IMR-90 (cell line): ENCODE measurements around the gene FAM47E. TPM values are rescaled to one million over a fixed set of nuclear protein-coding genes. Genes with fewer than 3 reads are reported as not detected.

Experiments used
- ATAC-seq: fragments of 200-7000 bp; cut with Tn5 transposase; 2 replicates; pipeline ENCODE4 v1.9.1; 2020; ENCODE audit warnings: low read depth, mild to moderate bottlenecking, moderate library complexity
- BruUV-seq: library from RNA; stranded (reverse); fragments of 400-500 nt; replicated peaks from 2 replicates; lab custom pipeline; 2021; lab: Mats Ljungman, UMichigan
- CTCF ChIA-PET: fragments of 300-600 bp; formaldehyde crosslinking; extraction: SDS; loops from one replicate; lab custom pipeline; 2021; ENCODE audit warnings: antibody characterized with exemption; lab: Yijun Ruan, JAX
- POLR2A ChIA-PET: fragments of 300-600 bp; sonication (Branson Sonifier 250); formaldehyde crosslinking; loops from one replicate; lab custom pipeline; 2022; ENCODE audit warnings: antibody characterized with exemption; ENCODE audit not compliant: unreplicated experiment; lab: Charles Lee
- DNase-seq: peaks from one replicate; pipeline ENCODE4 v3.0.0; 2013
- H2AFZ ChIP-seq: replicated peaks from 2 replicates; pipeline ENCODE3; 2013; ENCODE audit warnings: low read length, mild to moderate bottlenecking; ENCODE audit not compliant: poor library complexity
- H2AK5ac ChIP-seq: 2 replicates; pipeline ENCODE4 v1.6.1; 2013; ENCODE audit warnings: low read depth, low read length, inconsistent platforms
- H2AK9ac ChIP-seq: replicated peaks from 2 replicates; pipeline ENCODE3; 2013; ENCODE audit warnings: mild to moderate bottlenecking, low read depth, low read length, moderate library complexity; ENCODE audit not compliant: poor library complexity
- H2BK120ac ChIP-seq: 2 replicates; pipeline ENCODE4 v1.6.1; 2013; ENCODE audit warnings: low read depth, low read length, inconsistent platforms
- H2BK15ac ChIP-seq: 3 replicates; pipeline ENCODE4 v1.6.1; 2013; ENCODE audit warnings: low read depth, low read length, inconsistent platforms
- H2BK20ac ChIP-seq: 2 replicates; pipeline ENCODE4 v1.6.1; 2013; ENCODE audit warnings: low read depth, mild to moderate bottlenecking, inconsistent platforms, low read length, moderate library complexity
- H2BK5ac ChIP-seq: 2 replicates; pipeline ENCODE4 v1.6.1; 2013; ENCODE audit warnings: mild to moderate bottlenecking, low read depth, low read length, inconsistent platforms; ENCODE audit not compliant: poor library complexity, severe bottlenecking
- H3K14ac ChIP-seq: replicated peaks from 2 replicates; pipeline ENCODE4 v1.6.1; 2013; ENCODE audit warnings: low read depth, low read length, inconsistent platforms
- H3K18ac ChIP-seq: 2 replicates; pipeline ENCODE4 v1.6.1; 2013; ENCODE audit warnings: low read depth, low read length, control low read depth
- H3K23ac ChIP-seq: 2 replicates; pipeline ENCODE4 v1.6.1; 2013; ENCODE audit warnings: low read depth, low read length, inconsistent platforms
- H3K27ac ChIP-seq: 2 replicates; pipeline ENCODE4 v1.5.1; 2013; ENCODE audit warnings: mild to moderate bottlenecking, control low read depth, low read length; ENCODE audit not compliant: insufficient read depth
- H3K27me3 ChIP-seq: 2 replicates; pipeline ENCODE4 v1.6.1; 2013; ENCODE audit warnings: low read length; ENCODE audit not compliant: control insufficient read depth, insufficient read depth
- H3K36me3 ChIP-seq: 2 replicates; pipeline ENCODE4 v1.6.1; 2013; ENCODE audit warnings: low read length, mixed read lengths; ENCODE audit not compliant: control insufficient read depth, insufficient read depth
- H3K4ac ChIP-seq: 2 replicates; pipeline ENCODE4 v1.6.1; 2013; ENCODE audit warnings: low read depth, low read length, inconsistent platforms
- H3K4me1 ChIP-seq: 2 replicates; pipeline ENCODE4 v1.6.1; 2013; ENCODE audit warnings: low read length, mixed read lengths; ENCODE audit not compliant: control insufficient read depth, insufficient read depth
- H3K4me2 ChIP-seq: 2 replicates; pipeline ENCODE4 v1.6.1; 2013; ENCODE audit warnings: low read depth, mild to moderate bottlenecking, control low read depth, low read length, moderate library complexity
- H3K4me3 ChIP-seq: 2 replicates; pipeline ENCODE4 v1.5.1; 2013; ENCODE audit warnings: low read depth, mild to moderate bottlenecking, control low read depth, low read length, moderate library complexity; ENCODE audit not compliant: insufficient read depth
- H3K56ac ChIP-seq: 2 replicates; pipeline ENCODE4 v1.6.1; 2013; ENCODE audit warnings: low read length, inconsistent platforms; ENCODE audit not compliant: insufficient read depth; ENCODE audit errors: extremely low read depth
- H3K79me1 ChIP-seq, 2 experiments: 2 replicates each; pipeline ENCODE4 v1.6.1; 2013; ENCODE audit warnings: low read length in 2 of 2, inconsistent platforms in 1 of 2, low read depth in 1 of 2
- H3K9ac ChIP-seq: 2 replicates; pipeline ENCODE4 v1.6.1; 2013; ENCODE audit warnings: low read depth, low read length, control low read depth
- H3K9me1 ChIP-seq: 2 replicates; pipeline ENCODE4 v1.6.1; 2013; ENCODE audit warnings: low read length, inconsistent platforms; ENCODE audit not compliant: insufficient read depth
- H3K9me3 ChIP-seq: 2 replicates; pipeline ENCODE4 v1.6.1; 2013; ENCODE audit warnings: low read length; ENCODE audit not compliant: control insufficient read depth, insufficient read depth
- H4K20me1 ChIP-seq: 2 replicates; pipeline ENCODE4 v1.6.1; 2013; ENCODE audit warnings: low read length, inconsistent platforms; ENCODE audit not compliant: insufficient read depth
- H4K5ac ChIP-seq: 2 replicates; pipeline ENCODE4 v1.6.1; 2013; ENCODE audit warnings: mild to moderate bottlenecking, low read depth, low read length, control low read depth
- H4K8ac ChIP-seq, 2 experiments: 2 replicates each; pipeline ENCODE4 v1.6.1; 2013; ENCODE audit warnings: low read depth in 2 of 2, low read length in 2 of 2, control low read depth in 1 of 2, inconsistent platforms in 1 of 2
- H4K91ac ChIP-seq: 2 replicates; pipeline ENCODE4 v1.6.1; 2013; ENCODE audit warnings: low read depth, low read length, inconsistent platforms; ENCODE audit not compliant: insufficient read depth
- BHLHE40 ChIP-seq: fragments of 150-350 bp; IDR thresholded peaks from 2 replicates; pipeline ENCODE4 v1.6.1; 2016; ENCODE audit warnings: mild to moderate bottlenecking, low read depth, low read length
- CEBPB ChIP-seq: IDR thresholded peaks from 2 replicates; pipeline ENCODE4 v1.6.1; 2012; ENCODE audit warnings: low read depth, low read length, improper control_type of control experiment
- CHD1 ChIP-seq: IDR thresholded peaks from 2 replicates; pipeline ENCODE4 v1.6.1; 2012; ENCODE audit warnings: low read depth, low read length, improper control_type of control experiment
- CTCF ChIP-seq: conservative IDR thresholded peaks from 2 replicates; pipeline ENCODE4 v1.5.1; 2012; ENCODE audit warnings: mild to moderate bottlenecking, low read depth, low read length, improper control_type of control experiment
- FOS ChIP-seq: fragments of 150-350 bp; IDR thresholded peaks from 2 replicates; pipeline ENCODE4 v1.6.1; 2016; ENCODE audit warnings: low read depth, low read length
- MAFK ChIP-seq: IDR thresholded peaks from 2 replicates; pipeline ENCODE4 v1.6.1; 2012; ENCODE audit warnings: low read depth, low read length, improper control_type of control experiment
- MAZ ChIP-seq: IDR thresholded peaks from 2 replicates; pipeline ENCODE4 v1.6.1; 2012; ENCODE audit warnings: low read depth, mild to moderate bottlenecking, low read length, improper control_type of control experiment, moderate library complexity, borderline replicate concordance
- MXI1 ChIP-seq: IDR thresholded peaks from 2 replicates; pipeline ENCODE4 v1.6.1; 2012; ENCODE audit warnings: low read depth, mild to moderate bottlenecking, low read length, moderate library complexity, borderline replicate concordance
- NFE2L2 ChIP-seq: fragments of 150-350 bp; IDR thresholded peaks from 2 replicates; pipeline ENCODE4 v1.6.1; 2016; ENCODE audit warnings: low read depth, mild to moderate bottlenecking, low read length
- POLR2A ChIP-seq: IDR thresholded peaks from 2 replicates; pipeline ENCODE4 v1.6.1; 2012; ENCODE audit warnings: mild to moderate bottlenecking, low read depth, low read length
- RAD21 ChIP-seq: IDR thresholded peaks from 2 replicates; pipeline ENCODE4 v1.6.1; 2012; ENCODE audit warnings: low read length, improper control_type of control experiment
- RCOR1 ChIP-seq: IDR thresholded peaks from 2 replicates; pipeline ENCODE4 v1.6.1; 2012; ENCODE audit warnings: mild to moderate bottlenecking, low read length, improper control_type of control experiment; ENCODE audit not compliant: insufficient replicate concordance
- RFX5 ChIP-seq: IDR thresholded peaks from 2 replicates; pipeline ENCODE4 v1.8.0; 2012; ENCODE audit warnings: low read depth, mild to moderate bottlenecking, low read length, moderate library complexity
- SMC3 ChIP-seq: fragments of 150-350 bp; IDR thresholded peaks from 2 replicates; pipeline ENCODE4 v1.6.1; 2016; ENCODE audit warnings: low read depth, mild to moderate bottlenecking, antibody characterized with exemption, low read length, moderate library complexity
- USF2 ChIP-seq: fragments of 150-350 bp; IDR thresholded peaks from 2 replicates; pipeline ENCODE4 v1.6.1; 2017; ENCODE audit warnings: mild to moderate bottlenecking, antibody characterized with exemption, low read length, low read depth
- WGBS, 2 experiments: methylation state at CpG; one replicate each; pipeline versions ENCODE4 v1.1.5 to v1.1.7; 2013; ENCODE audit warnings: missing lambda C conversion rate in 2 of 2; ENCODE audit not compliant: insufficient read length in 1 of 2; ENCODE audit errors: extremely low coverage in 2 of 2; 5-methylcytosine and 5-hydroxymethylcytosine counted together
- dilution Hi-C: fragments of 300-500 bp; cut with HindIII; formaldehyde crosslinking; loops from one replicate; pipeline ENCODE4 v1.14.3; 2018; ENCODE audit warnings: low sequenced_read_pairs; ENCODE audit not compliant: unreplicated experiment
- in situ Hi-C: fragments of 300-500 bp; cut with MboI; formaldehyde crosslinking; loops from 3 replicates; pipeline ENCODE4 v1.14.3; 2019; ENCODE audit warnings: low sequenced_read_pairs, inconsistent platforms, mixed read lengths
- intact Hi-C: fragments of 100-400 bp; cut with micrococcal nuclease; formaldehyde crosslinking; loops from 2 replicates; pipeline ENCODE4 v1.10.0; 2022
- polyA plus RNA-seq, 3 experiments: library from polyadenylated mRNA; depleted of rRNA; stranded (reverse); fragments of >200 nt; gene quantifications; 2 replicates each; pipeline ENCODE4 v1.2.3, GENCODE V29; 2012; ENCODE audit warnings: low replicate concordance in 1 of 3
- total RNA-seq: library from RNA; depleted of rRNA; stranded (reverse); fragments of >200 nt; gene quantifications from 2 replicates; pipeline ENCODE4 v1.2.3, GENCODE V29; 2012

FAM47E gene
- total and polyA plus RNA-seq, 2 of the 4 experiments (the other 2 are of a cell fraction): 0.05 TPM; not detected in 1

GRCh38 chr4:76279462-76279861 lies 27.9 kb downstream of the FAM47E start:
- intact Hi-C loops (no loop called here), in situ Hi-C loops (no loop called here), dilution Hi-C loops (no loop called here)
- Histone ChIP-seq H3K27ac (no peak overlapping the region), H3K56ac (no peak overlapping the region), H4K20me1 (no peaks in the 10 kb centered on the region), H3K4me1 (no peaks in the 10 kb centered on the region), H2AK5ac (no peak overlapping the region), H3K9ac (no peak overlapping the region), H2BK120ac (no peak overlapping the region), H3K79me1 (no peaks in the 10 kb centered on the region), H3K4me3 (no peak overlapping the region), H4K91ac (no peak overlapping the region), H3K27me3 (peaks cover 31% of the 10 kb centered on the region), H3K36me3 (no peaks in the 10 kb centered on the region), H2AFZ (no peak overlapping the region), H3K4ac (no peak overlapping the region), H3K9me3 (no peaks in the 10 kb centered on the region), H4K8ac (no peak overlapping the region), H3K23ac (no peak overlapping the region), H3K4me2 (no peak overlapping the region), H3K18ac (no peak overlapping the region), H2BK20ac (no peak overlapping the region), H3K9me1 (peaks cover 2% of the 10 kb centered on the region; the same call in 1 of the 2 replicates), H2BK5ac (no peak overlapping the region), H2AK9ac (no peak overlapping the region), H3K14ac (no peak overlapping the region), H4K5ac (no peak overlapping the region), H2BK15ac (no peak overlapping the region)
- WGBS, 2 experiments: no CpG with 5 or more reads among the region's 4 CpGs
- TF ChIP-seq MXI1: no peak
- no peak for TF ChIP-seq MAZ
- TF ChIP-seq RFX5: no peak
- no peak for TF ChIP-seq CEBPB
- TF ChIP-seq RAD21: no peak
- no peak for TF ChIP-seq USF2
- TF ChIP-seq CTCF: no peak
- no peak for TF ChIP-seq RCOR1
- no peak for TF ChIP-seq MAFK
- no peak for TF ChIP-seq NFE2L2
- TF ChIP-seq POLR2A: no peak
- TF ChIP-seq CHD1: no peak
- no peak for TF ChIP-seq SMC3
- no peak for TF ChIP-seq FOS
- TF ChIP-seq BHLHE40: no peak
- CTCF ChIA-PET: interaction anchor here (1.3 to 1.7 kb wide), 2 partner anchors 98 to 100 kb away, joined by 5 read pairs; no protein-coding TSS in a partner anchor
- ATAC-seq (no peak), DNase-seq (no peak)
- POLR2A ChIA-PET: no interaction called here
- BruUV-seq: no TSS peak
